IMR-90 (cell line): Measurements from ENCODE around the gene GABRA4. TPM values are rescaled to one million over a fixed set of nuclear protein-coding genes. Genes with fewer than 3 reads are reported as not detected.

Experiments used
- ATAC-seq: fragments of 200-7000 bp; cut with Tn5 transposase; 2 replicates; pipeline ENCODE4 v1.9.1; 2020; ENCODE audit warnings: low read depth, mild to moderate bottlenecking, moderate library complexity
- BruUV-seq: library from RNA; stranded (reverse); fragments of 400-500 nt; replicated peaks from 2 replicates; lab custom pipeline; 2021; lab: Mats Ljungman, UMichigan
- CTCF ChIA-PET: fragments of 300-600 bp; formaldehyde crosslinking; extraction: SDS; loops from one replicate; lab custom pipeline; 2021; ENCODE audit warnings: antibody characterized with exemption; lab: Yijun Ruan, JAX
- POLR2A ChIA-PET: fragments of 300-600 bp; sonication (Branson Sonifier 250); formaldehyde crosslinking; loops from one replicate; lab custom pipeline; 2022; ENCODE audit warnings: antibody characterized with exemption; ENCODE audit not compliant: unreplicated experiment; lab: Charles Lee
- DNase-seq: peaks from one replicate; pipeline ENCODE4 v3.0.0; 2013
- H2AFZ ChIP-seq: replicated peaks from 2 replicates; pipeline ENCODE3; 2013; ENCODE audit warnings: low read length, mild to moderate bottlenecking; ENCODE audit not compliant: poor library complexity
- H2AK5ac ChIP-seq: 2 replicates; pipeline ENCODE4 v1.6.1; 2013; ENCODE audit warnings: low read depth, low read length, inconsistent platforms
- H2AK9ac ChIP-seq: replicated peaks from 2 replicates; pipeline ENCODE3; 2013; ENCODE audit warnings: mild to moderate bottlenecking, low read depth, low read length, moderate library complexity; ENCODE audit not compliant: poor library complexity
- H2BK120ac ChIP-seq: 2 replicates; pipeline ENCODE4 v1.6.1; 2013; ENCODE audit warnings: low read depth, low read length, inconsistent platforms
- H2BK15ac ChIP-seq: 3 replicates; pipeline ENCODE4 v1.6.1; 2013; ENCODE audit warnings: low read depth, low read length, inconsistent platforms
- H2BK20ac ChIP-seq: 2 replicates; pipeline ENCODE4 v1.6.1; 2013; ENCODE audit warnings: low read depth, mild to moderate bottlenecking, inconsistent platforms, low read length, moderate library complexity
- H2BK5ac ChIP-seq: 2 replicates; pipeline ENCODE4 v1.6.1; 2013; ENCODE audit warnings: mild to moderate bottlenecking, low read depth, low read length, inconsistent platforms; ENCODE audit not compliant: poor library complexity, severe bottlenecking
- H3K14ac ChIP-seq: replicated peaks from 2 replicates; pipeline ENCODE4 v1.6.1; 2013; ENCODE audit warnings: low read depth, low read length, inconsistent platforms
- H3K18ac ChIP-seq: 2 replicates; pipeline ENCODE4 v1.6.1; 2013; ENCODE audit warnings: low read depth, low read length, control low read depth
- H3K23ac ChIP-seq: 2 replicates; pipeline ENCODE4 v1.6.1; 2013; ENCODE audit warnings: low read depth, low read length, inconsistent platforms
- H3K27ac ChIP-seq: 2 replicates; pipeline ENCODE4 v1.5.1; 2013; ENCODE audit warnings: mild to moderate bottlenecking, control low read depth, low read length; ENCODE audit not compliant: insufficient read depth
- H3K27me3 ChIP-seq: 2 replicates; pipeline ENCODE4 v1.6.1; 2013; ENCODE audit warnings: low read length; ENCODE audit not compliant: control insufficient read depth, insufficient read depth
- H3K36me3 ChIP-seq: 2 replicates; pipeline ENCODE4 v1.6.1; 2013; ENCODE audit warnings: low read length, mixed read lengths; ENCODE audit not compliant: control insufficient read depth, insufficient read depth
- H3K4ac ChIP-seq: 2 replicates; pipeline ENCODE4 v1.6.1; 2013; ENCODE audit warnings: low read depth, low read length, inconsistent platforms
- H3K4me1 ChIP-seq: 2 replicates; pipeline ENCODE4 v1.6.1; 2013; ENCODE audit warnings: low read length, mixed read lengths; ENCODE audit not compliant: control insufficient read depth, insufficient read depth
- H3K4me2 ChIP-seq: 2 replicates; pipeline ENCODE4 v1.6.1; 2013; ENCODE audit warnings: low read depth, mild to moderate bottlenecking, control low read depth, low read length, moderate library complexity
- H3K4me3 ChIP-seq: 2 replicates; pipeline ENCODE4 v1.5.1; 2013; ENCODE audit warnings: low read depth, mild to moderate bottlenecking, control low read depth, low read length, moderate library complexity; ENCODE audit not compliant: insufficient read depth
- H3K56ac ChIP-seq: 2 replicates; pipeline ENCODE4 v1.6.1; 2013; ENCODE audit warnings: low read length, inconsistent platforms; ENCODE audit not compliant: insufficient read depth; ENCODE audit errors: extremely low read depth
- H3K79me1 ChIP-seq, 2 experiments: 2 replicates each; pipeline ENCODE4 v1.6.1; 2013; ENCODE audit warnings: low read length in 2 of 2, inconsistent platforms in 1 of 2, low read depth in 1 of 2
- H3K9ac ChIP-seq: 2 replicates; pipeline ENCODE4 v1.6.1; 2013; ENCODE audit warnings: low read depth, low read length, control low read depth
- H3K9me1 ChIP-seq: 2 replicates; pipeline ENCODE4 v1.6.1; 2013; ENCODE audit warnings: low read length, inconsistent platforms; ENCODE audit not compliant: insufficient read depth
- H3K9me3 ChIP-seq: 2 replicates; pipeline ENCODE4 v1.6.1; 2013; ENCODE audit warnings: low read length; ENCODE audit not compliant: control insufficient read depth, insufficient read depth
- H4K20me1 ChIP-seq: 2 replicates; pipeline ENCODE4 v1.6.1; 2013; ENCODE audit warnings: low read length, inconsistent platforms; ENCODE audit not compliant: insufficient read depth
- H4K5ac ChIP-seq: 2 replicates; pipeline ENCODE4 v1.6.1; 2013; ENCODE audit warnings: mild to moderate bottlenecking, low read depth, low read length, control low read depth
- H4K8ac ChIP-seq, 2 experiments: 2 replicates each; pipeline ENCODE4 v1.6.1; 2013; ENCODE audit warnings: low read depth in 2 of 2, low read length in 2 of 2, control low read depth in 1 of 2, inconsistent platforms in 1 of 2
- H4K91ac ChIP-seq: 2 replicates; pipeline ENCODE4 v1.6.1; 2013; ENCODE audit warnings: low read depth, low read length, inconsistent platforms; ENCODE audit not compliant: insufficient read depth
- CEBPB ChIP-seq: IDR thresholded peaks from 2 replicates; pipeline ENCODE4 v1.6.1; 2012; ENCODE audit warnings: low read depth, low read length, improper control_type of control experiment
- MXI1 ChIP-seq: IDR thresholded peaks from 2 replicates; pipeline ENCODE4 v1.6.1; 2012; ENCODE audit warnings: low read depth, mild to moderate bottlenecking, low read length, moderate library complexity, borderline replicate concordance
- RAD21 ChIP-seq: IDR thresholded peaks from 2 replicates; pipeline ENCODE4 v1.6.1; 2012; ENCODE audit warnings: low read length, improper control_type of control experiment
- WGBS, 2 experiments: methylation state at CpG; one replicate each; pipeline versions ENCODE4 v1.1.5 to v1.1.7; 2013; ENCODE audit warnings: missing lambda C conversion rate in 2 of 2; ENCODE audit not compliant: insufficient read length in 1 of 2; ENCODE audit errors: extremely low coverage in 2 of 2; 5-methylcytosine and 5-hydroxymethylcytosine counted together
- dilution Hi-C: fragments of 300-500 bp; cut with HindIII; formaldehyde crosslinking; loops from one replicate; pipeline ENCODE4 v1.14.3; 2018; ENCODE audit warnings: low sequenced_read_pairs; ENCODE audit not compliant: unreplicated experiment
- in situ Hi-C: fragments of 300-500 bp; cut with MboI; formaldehyde crosslinking; loops from 3 replicates; pipeline ENCODE4 v1.14.3; 2019; ENCODE audit warnings: low sequenced_read_pairs, inconsistent platforms, mixed read lengths
- intact Hi-C: fragments of 100-400 bp; cut with micrococcal nuclease; formaldehyde crosslinking; loops from 2 replicates; pipeline ENCODE4 v1.10.0; 2022
- polyA plus RNA-seq, 3 experiments: library from polyadenylated mRNA; depleted of rRNA; stranded (reverse); fragments of >200 nt; gene quantifications; 2 replicates each; pipeline ENCODE4 v1.2.3, GENCODE V29; 2012; ENCODE audit warnings: low replicate concordance in 1 of 3
- total RNA-seq: library from RNA; depleted of rRNA; stranded (reverse); fragments of >200 nt; gene quantifications from 2 replicates; pipeline ENCODE4 v1.2.3, GENCODE V29; 2012

GABRA4 gene
- total and polyA plus RNA-seq, 2 of the 4 experiments (the other 2 are of a cell fraction), result 1.1 to 1.8 TPM

- no peaks in the 10 kb centered on the region for H3K79me1 ChIP-seq
- H3K9ac ChIP-seq, result no peak overlapping the region
- intact Hi-C loops (no loop called here), in situ Hi-C loops (no loop called here), dilution Hi-C loops (no loop called here)
- H2BK15ac ChIP-seq, result peak overlapping the region; percentile 31; the same call in 1 of the 3 replicates
- peaks cover 39% of the 10 kb centered on the region for H3K27me3 ChIP-seq
- no peaks in the 10 kb centered on the region for H3K4me1 ChIP-seq
- CTCF ChIA-PET, result no interaction called here
- POLR2A ChIA-PET, result no interaction called here
- peak overlapping the region; percentile 42 for H2AK9ac ChIP-seq
- peak overlapping the region; percentile 90 for H3K4me2 ChIP-seq
- H4K5ac ChIP-seq, result no peak overlapping the region
- H3K9me3 ChIP-seq, result peaks cover 4% of the 10 kb centered on the region; the same call in 1 of the 2 replicates
- no peak overlapping the region for H3K18ac ChIP-seq
- H3K36me3 ChIP-seq, result no peaks in the 10 kb centered on the region; the same call in 1 of the 2 replicates
- no peaks in the 10 kb centered on the region for H4K20me1 ChIP-seq
- H2BK120ac ChIP-seq, result no peak overlapping the region
- TF ChIP-seq CEBPB (0 out of 2 replicates have a peak, but pooled peaks have one; percentile 13), MXI1 (no peak), RAD21 (no peak)
- peak overlapping the region; percentile 14 for H2BK5ac ChIP-seq
- H3K56ac ChIP-seq, result peak overlapping the region; percentile 35; the same call in 1 of the 2 replicates
- DNase-seq (peak; percentile 8), ATAC-seq (0 out of 2 replicates have a peak, but pooled peaks have one; percentile 11)
- H3K23ac ChIP-seq, result peak overlapping the region; percentile 71; the same call in 1 of the 2 replicates
- H3K9me1 ChIP-seq, result 0 out of 2 replicates have a peak, but pooled peaks cover 3% of the 10 kb centered on the region
- peak overlapping the region; percentile 57 for H3K14ac ChIP-seq
- no peak overlapping the region for H2AK5ac ChIP-seq
- no TSS peak for BruUV-seq
- no peak overlapping the region for H3K4ac ChIP-seq
- H2AFZ ChIP-seq, result peak overlapping the region; percentile 93
- WGBS, 2 experiments, result no CpG with 5 or more reads among the region's 14 CpGs
- H4K91ac ChIP-seq, result no peak overlapping the region
- H2BK20ac ChIP-seq, result no peak overlapping the region
- no peak overlapping the region for H3K27ac ChIP-seq
- peak overlapping the region; percentile 45 for H3K4me3 ChIP-seq
- no peak overlapping the region for H4K8ac ChIP-seq
Measured at GRCh38 chr4:46994007-46994405, 625 bp upstream of the GABRA4 start.
